Prostate gland (tissue), 2 donors: Measurements from ENCODE around the gene GPM6B. TPM values are rescaled to one million over a fixed set of nuclear protein-coding genes. Genes with fewer than 3 reads are reported as not detected.

Experiments
- DNase-seq: peaks from one replicate; pipeline ENCODE4 v3.0.0-alpha.2; 2019; ENCODE audit warnings: low spot score
- H3K27ac ChIP-seq, 2 donors: fragments of 200-600 bp; sonication (generic); 2 replicates each; pipeline ENCODE4 v1.5.1; 2017 to 2019
- H3K27me3 ChIP-seq: fragments of 200-600 bp; sonication (generic); replicated peaks from 2 replicates; pipeline ENCODE4 v1.5.1; 2019; ENCODE audit not compliant: insufficient read depth
- H3K36me3 ChIP-seq, 2 donors: fragments of 200-600 bp; sonication (generic); 1 replicate in 1 of 2; 2 replicates in 1 of 2; pipeline versions ENCODE4 v1.5.1 to v1.8.1; 2017 to 2019
- H3K4me1 ChIP-seq: fragments of 200-600 bp; sonication (generic); replicated peaks from 2 replicates; pipeline ENCODE4 v1.5.1; 2019
- H3K4me3 ChIP-seq, 2 donors: fragments of 200-600 bp; sonication (generic); 2 replicates each; pipeline ENCODE4 v1.5.1; 2017 to 2019
- H3K9me3 ChIP-seq: fragments of 200-600 bp; sonication (generic); 2 replicates; pipeline ENCODE4 v1.5.1; 2017
- CTCF ChIP-seq, 4 experiments: fragments of 200-600 bp in 2 of 4; fragments of 450-650 bp in 2 of 4; sonication (generic) in 2 of 4; IDR thresholded peaks; 1 replicate in 3 of 4; 2 replicates in 1 of 4; pipeline ENCODE4 v1.5.1; 2016 to 2019; ENCODE audit warnings: antibody characterized with exemption in 4 of 4, mild to moderate bottlenecking in 2 of 4, moderate library complexity in 2 of 4
- POLR2A ChIP-seq: fragments of 450-650 bp; IDR thresholded peaks from one replicate; pipeline ENCODE4 v1.6.1; 2016; ENCODE audit warnings: antibody characterized with exemption, mild to moderate bottlenecking
- POLR2AphosphoS5 ChIP-seq: sonication (generic); formaldehyde crosslinking; IDR thresholded peaks from one replicate; pipeline ENCODE4 v1.6.1; 2017; ENCODE audit warnings: antibody characterized with exemption
- WGBS: methylation state at CpG from one replicate; pipeline ENCODE4 v1.1.5; 2018; 5-methylcytosine and 5-hydroxymethylcytosine counted together
- intact Hi-C: fragments of 100-400 bp; cut with DNase I; formaldehyde crosslinking; loops from one replicate; pipeline ENCODE4 v1.14.2; 2022
- total RNA-seq, 2 donors: library from RNA; depleted of rRNA; stranded (reverse); fragments of >200 nt; gene quantifications; one replicate each; pipeline ENCODE4 v1.1.0, GENCODE V29; 2016

Gene GPM6B
- total RNA-seq, 2 donors from 2014 or later = 10.1 to 12.3 TPM

GRCh38 chrX:13721819-13722519, 94.9 kb downstream of the GPM6B start:
- H3K4me3 ChIP-seq = no peak overlapping the region
- H3K36me3 ChIP-seq = no peaks in the 10 kb centered on the region
- H3K27me3 ChIP-seq = no peaks in the 10 kb centered on the region
- no peak for DNase-seq
- H3K9me3 ChIP-seq = no peaks in the 10 kb centered on the region
- no peaks in the 10 kb centered on the region for H3K4me1 ChIP-seq
- intact Hi-C loops = no loop called here
- no peak overlapping the region for H3K27ac ChIP-seq
- no peak for TF ChIP-seq POLR2AphosphoS5
- TF ChIP-seq POLR2A = no peak
- TF ChIP-seq CTCF (IDR thresholded peaks at IDR 0.05) = no peak
- 14% methylated on average over 7 of the region's 7 CpGs for WGBS

GRCh38 chrX:13721371-13721770, 95.5 kb downstream of the GPM6B start:
- Histone ChIP-seq H3K9me3 (no peaks in the 10 kb centered on the region), H3K4me1 (no peaks in the 10 kb centered on the region), H3K27ac (no peak overlapping the region), H3K4me3 (no peak overlapping the region), H3K36me3 (no peaks in the 10 kb centered on the region), H3K27me3 (no peaks in the 10 kb centered on the region)
- intact Hi-C loops = no loop called here
- WGBS = 79% methylated on average over 4 of the region's 4 CpGs
- DNase-seq = no peak
- TF ChIP-seq POLR2A = no peak
- TF ChIP-seq POLR2AphosphoS5 = no peak
- no peak for TF ChIP-seq CTCF (IDR thresholded peaks at IDR 0.05)

Other genes with a start within 250 kb of the GPM6B start
- under 1 TPM in 1 of 2 donors, not detected in 1; 0.23 TPM for gene EGFL6, start 247.5 kb downstream of the GPM6B start, total RNA-seq
- gene TCEANC, start 164.0 kb downstream of the GPM6B start, total RNA-seq = 1 to 10 TPM; 3.1 to 4.9 TPM
- 10 to 100 TPM; 27.3 to 37.7 TPM for gene RAB9A, start 128.0 kb downstream of the GPM6B start, total RNA-seq
- 10 to 100 TPM; 15.6 to 20.2 TPM for gene TRAPPC2, start 82.5 kb downstream of the GPM6B start, total RNA-seq
- gene OFD1, start 82.3 kb downstream of the GPM6B start, total RNA-seq = 10 to 100 TPM; 23.6 to 36.2 TPM
- gene GEMIN8, start 212.8 kb upstream of the GPM6B start, total RNA-seq = 10 to 100 TPM; 11.4 to 13.4 TPM